ENCODE results near the gene FERMT3. TPM values are rescaled to one million over a fixed set of nuclear protein-coding genes. Genes with fewer than 3 reads are reported as not detected.

FERMT3 gene
- total RNA-seq, 6 donors from 2014 or later: 33.2 to 119 (median 89.3) TPM

DNA sequence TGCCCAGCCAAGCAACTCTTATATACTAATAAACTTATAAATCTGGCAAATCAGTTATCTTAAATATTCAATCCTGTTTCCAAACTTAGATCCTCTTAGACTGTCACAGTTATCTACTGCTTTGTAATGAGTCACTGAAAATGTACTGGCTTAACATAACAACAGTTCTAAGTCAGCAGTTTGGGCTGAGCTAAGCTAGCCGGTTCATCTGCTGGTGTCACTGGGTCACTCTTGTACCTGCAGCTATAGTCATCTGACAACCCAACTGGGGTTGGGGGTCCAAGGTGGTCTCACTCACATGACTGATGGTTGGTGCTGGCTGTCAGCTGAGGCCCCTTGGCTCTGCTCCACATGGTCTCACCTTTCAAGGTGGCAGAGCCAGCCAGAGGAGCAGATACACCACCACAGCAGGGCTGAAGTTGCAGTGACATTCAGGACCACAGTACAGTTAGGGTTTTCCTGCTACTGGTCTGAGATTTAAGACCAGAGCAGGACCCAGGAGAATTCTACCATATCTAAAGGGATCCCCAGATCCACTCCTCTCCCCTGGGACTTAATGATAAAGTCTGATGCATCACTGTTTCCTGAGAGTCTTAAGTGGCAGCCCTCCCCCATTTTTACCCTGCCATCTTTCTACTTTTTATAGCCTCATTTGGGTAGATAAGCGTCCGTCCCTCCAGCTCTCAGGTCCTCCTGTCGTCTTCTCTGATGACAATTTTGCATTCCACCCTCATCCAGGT lies 32.7 kb upstream of the FERMT3 start:
- Histone ChIP-seq H3K4me1 (no peaks in the 10 kb centered on the region), H3K27me3 (no peaks in the 10 kb centered on the region), H3K36me3 (no peaks in the 10 kb centered on the region), H3K9me3 (peaks cover 0 to 4% (median 1%) of the 10 kb centered on the region in 4 donors), H3K27ac (no peak overlapping the region), H3K4me3 (no peak overlapping the region)
- no peak for DNase-seq
- no peak for TF ChIP-seq POLR2A (IDR thresholded peaks at IDR 0.05)
- TF ChIP-seq EP300 (IDR thresholded peaks at IDR 0.05): no peak
- TF ChIP-seq POLR2AphosphoS5 (IDR thresholded peaks at IDR 0.05): no peak
- no peak for TF ChIP-seq CTCF (IDR thresholded peaks at IDR 0.05)
- no peak for ATAC-seq (ENCODE audit: low FRiP score in 2 of 2)
- 86 to 94% methylated on average over 4 of the region's 4 CpGs for WGBS, 2 donors

DNA sequence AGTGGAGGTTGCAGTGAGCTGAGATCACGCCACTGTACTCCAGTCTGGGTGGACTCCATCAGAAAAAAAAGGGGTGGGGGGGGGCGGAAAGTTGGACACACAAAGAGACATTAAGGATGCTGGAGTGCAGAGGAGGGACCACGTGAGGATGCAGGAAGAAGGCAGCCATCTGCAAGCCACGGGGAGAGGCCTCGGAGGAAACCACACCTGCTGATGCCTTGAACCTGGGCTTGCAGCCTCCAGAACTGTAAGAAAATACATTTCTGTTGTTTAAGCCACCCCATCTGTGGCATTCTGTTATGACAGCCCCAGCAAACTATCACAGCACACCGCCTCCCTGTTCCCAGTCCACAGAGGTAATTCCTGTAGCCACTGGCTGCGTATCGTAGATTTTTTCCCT lies 29.8 kb upstream of the FERMT3 start:
- ATAC-seq (ENCODE audit: low FRiP score in 2 of 2) (no peak), DNase-seq (no peak)
- Histone ChIP-seq H3K9me3 (peaks cover 0 to 4% (median 1%) of the 10 kb centered on the region in 4 donors), H3K4me3 (no peak overlapping the region), H3K27me3 (no peaks in the 10 kb centered on the region), H3K4me1 (peaks cover 8 to 14% (median 10%) of the 10 kb centered on the region in 4 donors), H3K27ac (no peak overlapping the region), H3K36me3 (no peaks in the 10 kb centered on the region)
- WGBS, 2 donors: 80 to 84% methylated on average over 8 of the region's 8 CpGs
- no peak for TF ChIP-seq CTCF (IDR thresholded peaks at IDR 0.05)
- TF ChIP-seq EP300 (IDR thresholded peaks at IDR 0.05): no peak
- no peak for TF ChIP-seq POLR2AphosphoS5 (IDR thresholded peaks at IDR 0.05)

DNA sequence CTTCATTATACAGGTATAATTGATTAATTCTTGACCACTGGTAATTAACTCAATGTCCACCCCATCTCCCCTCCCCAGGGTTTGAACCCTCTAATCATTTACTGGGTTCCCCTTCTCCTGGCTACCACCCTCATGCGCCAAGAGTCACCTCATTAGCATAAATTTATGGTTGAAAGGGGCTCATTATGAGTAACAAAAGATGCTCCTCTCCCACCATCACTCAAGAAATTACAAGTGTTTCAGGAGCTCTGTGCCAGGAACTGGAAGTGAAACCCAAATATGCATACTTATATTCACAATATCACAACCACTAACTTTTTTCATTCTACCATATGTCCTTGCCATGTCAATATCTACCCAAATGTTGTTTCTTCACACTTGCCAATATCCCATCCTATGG lies 28.3 kb upstream of the FERMT3 start:
- TF ChIP-seq POLR2AphosphoS5 (IDR thresholded peaks at IDR 0.05): no peak
- no peak for TF ChIP-seq EP300 (IDR thresholded peaks at IDR 0.05)
- TF ChIP-seq CTCF (IDR thresholded peaks at IDR 0.05): no peak
- TF ChIP-seq POLR2A (IDR thresholded peaks at IDR 0.05): no peak
- peaks cover 0 to 4% (median 1%) of the 10 kb centered on the region in 4 donors for H3K9me3 ChIP-seq
- no peaks in the 10 kb centered on the region for H3K27me3 ChIP-seq
- DNase-seq (no peak), ATAC-seq (ENCODE audit: low FRiP score in 2 of 2) (no peak)
- peaks cover 15 to 24% (median 18%) of the 10 kb centered on the region in 4 donors for H3K4me1 ChIP-seq
- H3K4me3 ChIP-seq: no peak overlapping the region
- no peak overlapping the region for H3K27ac ChIP-seq
- WGBS, 2 donors: 82 to 100% methylated on average over 1 of the region's 1 CpG
- no peaks in the 10 kb centered on the region for H3K36me3 ChIP-seq

DNA sequence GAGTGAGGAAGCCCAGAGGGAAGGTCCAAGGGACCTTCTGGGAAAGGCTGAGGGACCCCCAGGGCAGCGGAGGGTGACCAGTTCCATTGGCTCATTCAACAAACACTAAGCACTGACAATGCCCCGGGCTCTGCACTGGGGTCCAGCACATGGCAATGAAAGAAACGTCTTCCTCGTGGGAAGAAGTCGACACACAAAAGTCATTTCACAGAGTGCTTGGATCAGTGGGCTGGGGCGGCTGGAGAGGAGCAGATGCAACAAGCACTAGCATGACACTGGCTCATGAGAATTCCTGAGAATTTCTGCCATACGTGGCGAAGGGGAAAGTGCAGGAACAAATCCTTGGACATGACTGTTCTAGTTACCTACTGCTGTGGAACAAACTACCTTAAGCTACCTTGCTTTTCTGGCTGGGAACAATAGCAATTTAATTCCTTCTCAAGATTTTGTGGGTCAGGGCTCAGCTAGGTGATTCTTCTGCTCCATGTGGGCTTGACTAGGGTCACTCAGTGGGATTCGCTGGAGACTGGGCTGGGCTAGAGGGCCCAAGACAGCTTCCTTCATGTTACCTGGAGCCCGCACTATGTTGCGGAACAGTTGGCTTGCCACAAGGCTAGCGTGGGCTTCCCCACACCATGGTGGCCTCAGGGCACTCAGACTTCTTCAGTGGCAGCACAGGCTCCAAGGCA lies 27.4 kb upstream of the FERMT3 start:
- Histone ChIP-seq H3K27me3 (no peaks in the 10 kb centered on the region), H3K27ac (no peak overlapping the region), H3K4me3 (no peak overlapping the region), H3K36me3 (no peaks in the 10 kb centered on the region), H3K9me3 (no peaks in the 10 kb centered on the region), H3K4me1 (peaks cover 18 to 29% (median 24%) of the 10 kb centered on the region in 4 donors)
- TF ChIP-seq POLR2AphosphoS5 (IDR thresholded peaks at IDR 0.05) (no peak), CTCF (IDR thresholded peaks at IDR 0.05) (no peak)
- no peak for ATAC-seq (ENCODE audit: low FRiP score in 2 of 2)
- DNase-seq: no peak
- WGBS, 2 donors: 95 to 96% methylated on average over 9 to 12 of the region's 12 CpGs
